Bronchial epithelial cell (primary cell): ENCODE results near the gene CACUL1. TPM values are rescaled to one million over a fixed set of nuclear protein-coding genes. Genes with fewer than 3 reads are reported as not detected.

Experiments
- DNase-seq: peaks from one replicate; pipeline ENCODE4 v3.0.0-alpha.2; 2010; ENCODE audit warnings: low read depth
- FAIRE-seq: peaks from 2 replicates; lab custom pipeline; 2011; peaks lifted over from hg19 to GRCh38; lab: Jason Lieb, UNC
- H3K27me3 ChIP-seq: 2 replicates; pipeline ENCODE4 v1.5.1; 2011; ENCODE audit warnings: low read length; ENCODE audit not compliant: control insufficient read depth, insufficient read depth
- H3K36me3 ChIP-seq: 2 replicates; pipeline ENCODE4 v1.5.1; 2011; ENCODE audit warnings: low read length; ENCODE audit not compliant: control insufficient read depth, insufficient read depth
- H3K4me3 ChIP-seq: 2 replicates; pipeline ENCODE4 v1.5.1; 2011; ENCODE audit warnings: mild to moderate bottlenecking, low read depth, low read length, control low read depth
- total RNA-seq: library from RNA; depleted of rRNA; stranded (reverse); fragments of >200 nt; gene quantifications from 2 replicates; pipeline ENCODE4 v1.2.1, GENCODE V29; 2014
- TF ChIP-seq, protein P1 (sequence below): IDR thresholded peaks from 2 replicates; pipeline ENCODE4 v1.5.1; 2011; ENCODE audit warnings: mild to moderate bottlenecking, moderate library complexity, low read length, control low read depth, inconsistent platforms; ENCODE audit not compliant: insufficient read depth, severe bottlenecking

Gene CACUL1
- total RNA-seq, 1 donor from 2014 or later, result 18.2 TPM

DNA sequence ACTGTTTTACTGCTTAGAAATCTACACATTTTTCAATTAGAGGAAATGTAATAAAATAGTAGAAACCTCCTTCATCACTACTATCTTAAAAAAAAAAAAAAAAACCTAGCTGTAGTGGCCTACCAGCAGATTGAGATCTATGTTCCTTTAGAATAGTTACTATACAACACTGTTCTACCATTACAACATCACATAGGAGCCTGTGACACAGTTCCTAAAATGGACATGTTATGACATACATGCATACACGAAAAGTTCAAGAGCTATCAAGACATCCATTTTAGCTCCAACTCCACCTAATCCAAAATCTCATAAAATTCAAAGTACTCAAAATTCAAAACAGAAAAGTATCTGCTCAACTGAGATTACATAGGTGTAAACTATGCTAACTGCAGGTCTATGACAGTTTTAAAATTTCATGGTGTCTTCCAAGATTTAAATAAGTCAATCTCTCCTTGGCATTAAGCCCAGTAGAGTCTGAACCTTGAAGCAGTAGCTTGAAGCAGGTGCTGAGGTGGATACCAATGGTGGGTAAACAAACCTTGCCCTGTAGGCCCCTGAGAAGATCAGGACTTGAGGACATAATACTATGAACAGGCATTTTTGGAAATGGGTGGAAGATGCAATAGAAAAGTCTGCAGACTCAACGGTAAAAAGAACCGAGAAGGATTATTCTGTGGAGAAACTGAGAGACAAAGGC is 17.0 kb downstream of the CACUL1 start:
- FAIRE-seq (no peak), DNase-seq (no peak)

DNA sequence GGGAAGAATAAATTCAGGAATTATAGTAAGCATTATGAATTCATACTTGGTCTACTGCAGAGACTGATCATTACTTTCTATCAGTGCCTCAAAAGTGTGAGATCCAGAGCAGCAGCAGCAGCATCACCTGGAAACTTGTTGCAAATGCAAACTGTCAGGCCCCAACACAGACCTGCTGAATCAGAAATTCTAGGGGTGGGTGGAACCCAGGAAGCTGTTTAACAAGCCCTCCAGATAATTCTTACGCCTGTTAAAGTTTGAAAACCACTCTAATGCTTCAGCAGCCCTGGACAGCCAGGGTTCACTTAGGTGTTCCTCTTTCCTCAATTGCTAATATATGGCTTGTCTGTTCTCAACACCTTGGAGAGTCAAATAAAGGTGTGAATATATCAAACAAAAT is 19.5 kb downstream of the CACUL1 start:
- Histone ChIP-seq H3K36me3 (no peaks in the 10 kb centered on the region), H3K27me3 (no peaks in the 10 kb centered on the region), H3K4me3 (no peak overlapping the region)
- DNase-seq, result peak; percentile 61
- no peak for FAIRE-seq
- TF ChIP-seq, protein P1, sequence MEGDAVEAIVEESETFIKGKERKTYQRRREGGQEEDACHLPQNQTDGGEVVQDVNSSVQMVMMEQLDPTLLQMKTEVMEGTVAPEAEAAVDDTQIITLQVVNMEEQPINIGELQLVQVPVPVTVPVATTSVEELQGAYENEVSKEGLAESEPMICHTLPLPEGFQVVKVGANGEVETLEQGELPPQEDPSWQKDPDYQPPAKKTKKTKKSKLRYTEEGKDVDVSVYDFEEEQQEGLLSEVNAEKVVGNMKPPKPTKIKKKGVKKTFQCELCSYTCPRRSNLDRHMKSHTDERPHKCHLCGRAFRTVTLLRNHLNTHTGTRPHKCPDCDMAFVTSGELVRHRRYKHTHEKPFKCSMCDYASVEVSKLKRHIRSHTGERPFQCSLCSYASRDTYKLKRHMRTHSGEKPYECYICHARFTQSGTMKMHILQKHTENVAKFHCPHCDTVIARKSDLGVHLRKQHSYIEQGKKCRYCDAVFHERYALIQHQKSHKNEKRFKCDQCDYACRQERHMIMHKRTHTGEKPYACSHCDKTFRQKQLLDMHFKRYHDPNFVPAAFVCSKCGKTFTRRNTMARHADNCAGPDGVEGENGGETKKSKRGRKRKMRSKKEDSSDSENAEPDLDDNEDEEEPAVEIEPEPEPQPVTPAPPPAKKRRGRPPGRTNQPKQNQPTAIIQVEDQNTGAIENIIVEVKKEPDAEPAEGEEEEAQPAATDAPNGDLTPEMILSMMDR, result no peak

More for the DNA sequence above, 17.0 kb downstream of the CACUL1 start:
- no peaks in the 10 kb centered on the region for H3K27me3 ChIP-seq
- H3K4me3 ChIP-seq, result no peak overlapping the region
- TF ChIP-seq, protein P1, result no peak
- no peaks in the 10 kb centered on the region for H3K36me3 ChIP-seq

DNA sequence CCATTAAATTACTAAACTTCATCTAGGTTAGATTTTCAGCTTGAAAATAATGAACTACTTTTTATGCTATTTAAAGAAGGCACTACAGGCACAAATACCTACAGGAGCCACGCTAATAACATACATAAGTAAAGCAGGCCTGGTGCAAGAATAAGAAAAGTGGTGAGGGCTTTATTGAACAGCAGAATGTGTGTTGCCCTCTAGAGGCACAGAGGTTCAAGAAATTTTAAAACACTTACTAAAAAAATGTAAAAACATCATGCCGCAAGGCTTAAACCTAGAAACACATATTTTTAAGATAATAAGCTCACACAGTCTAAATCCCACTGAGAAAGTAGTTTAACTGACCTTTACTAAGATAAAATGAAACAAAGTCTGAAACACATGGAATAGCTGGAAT is 20.3 kb downstream of the CACUL1 start:
- DNase-seq (no peak), FAIRE-seq (no peak)
- Histone ChIP-seq H3K4me3 (no peak overlapping the region), H3K36me3 (no peaks in the 10 kb centered on the region), H3K27me3 (no peaks in the 10 kb centered on the region)
- TF ChIP-seq, protein P1, result peak; percentile 11

DNA sequence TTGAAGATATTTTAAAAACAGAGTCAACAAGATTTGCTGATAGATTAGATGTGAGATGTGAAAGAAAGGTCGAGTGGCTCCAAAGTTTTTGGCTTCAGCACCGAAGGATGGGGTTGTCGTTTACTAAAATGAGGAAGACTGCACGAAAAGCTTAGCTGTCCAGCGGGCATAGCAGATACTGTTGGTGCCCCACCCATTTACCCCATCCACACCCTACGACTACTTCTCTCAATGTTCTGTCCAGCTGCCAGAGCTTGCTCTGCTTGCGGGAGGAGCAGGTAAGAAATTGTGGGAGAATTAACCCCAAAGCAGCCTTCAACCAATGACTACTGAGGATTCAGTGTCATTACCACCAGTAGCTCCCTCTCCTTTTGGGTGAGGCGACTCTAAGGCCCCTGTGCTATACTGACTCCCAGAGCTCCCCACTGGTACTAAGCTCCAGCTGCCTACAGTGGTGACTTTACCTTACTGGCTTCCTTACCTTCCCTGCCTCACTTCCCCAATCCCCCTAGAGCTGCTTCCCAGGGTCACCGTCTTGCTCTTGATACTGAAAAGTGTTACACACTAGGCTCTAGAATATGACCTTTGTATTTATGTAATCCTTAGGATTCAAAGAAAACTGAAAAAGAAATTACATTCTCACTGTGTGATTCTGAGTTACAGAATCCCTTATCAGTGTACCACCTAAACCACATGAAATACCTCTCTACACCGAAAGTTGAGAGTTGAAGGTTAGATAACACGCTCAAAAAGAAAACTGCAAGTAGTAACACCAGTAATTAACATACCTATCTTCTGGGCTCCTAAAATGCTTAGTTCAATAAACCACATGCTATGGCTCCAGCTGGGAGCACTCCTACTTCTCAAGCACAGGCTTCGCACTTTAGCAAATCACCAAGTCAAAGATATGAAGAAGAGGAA is 22.3 kb downstream of the CACUL1 start:
- FAIRE-seq (no peak), DNase-seq (no peak)
- H3K27me3 ChIP-seq, result no peaks in the 10 kb centered on the region
- H3K4me3 ChIP-seq, result no peak overlapping the region
- no peaks in the 10 kb centered on the region for H3K36me3 ChIP-seq
- TF ChIP-seq, protein P1, result no peak

DNA sequence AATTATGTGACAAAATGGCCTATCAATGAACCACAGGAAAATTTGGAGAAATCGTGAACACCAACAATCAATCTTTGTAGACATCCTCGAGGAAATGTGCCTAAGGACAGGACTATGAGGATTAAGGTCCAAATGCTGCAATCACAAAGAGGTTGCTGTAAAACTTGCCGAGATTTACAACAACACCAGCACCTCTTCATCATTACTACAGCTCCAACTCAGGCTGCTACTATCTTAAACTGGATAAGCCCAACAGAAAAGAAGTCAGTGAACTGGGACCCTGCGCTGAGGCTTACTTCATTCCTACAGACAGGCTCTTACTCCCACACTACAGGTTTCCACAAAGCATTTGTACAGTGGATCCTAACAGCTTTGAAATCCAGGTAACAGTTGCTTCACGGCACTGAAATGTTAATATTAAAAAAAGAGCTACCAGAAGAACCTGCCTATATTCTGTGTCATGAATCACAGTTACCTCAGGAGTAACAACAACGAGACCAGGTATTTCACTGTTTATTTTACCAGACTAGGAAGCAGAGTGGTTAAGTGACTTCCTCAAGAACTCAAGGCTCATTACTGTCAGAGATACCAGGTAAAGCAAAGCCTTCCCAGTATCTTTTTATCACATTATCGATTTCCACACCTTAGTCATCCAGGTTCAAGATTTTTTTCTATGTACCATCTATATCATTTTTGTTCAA is 23.9 kb downstream of the CACUL1 start:
- Histone ChIP-seq H3K4me3 (no peak overlapping the region), H3K36me3 (no peaks in the 10 kb centered on the region), H3K27me3 (no peaks in the 10 kb centered on the region)
- FAIRE-seq (no peak), DNase-seq (peak; percentile 74)
- TF ChIP-seq, protein P1, result no peak
